Measurements from ENCODE around the gene TRMT61B.
A peak's percentile ranks its signal among the peaks of the same experiment; 100 is the strongest.

TRMT61B gene

DNA sequence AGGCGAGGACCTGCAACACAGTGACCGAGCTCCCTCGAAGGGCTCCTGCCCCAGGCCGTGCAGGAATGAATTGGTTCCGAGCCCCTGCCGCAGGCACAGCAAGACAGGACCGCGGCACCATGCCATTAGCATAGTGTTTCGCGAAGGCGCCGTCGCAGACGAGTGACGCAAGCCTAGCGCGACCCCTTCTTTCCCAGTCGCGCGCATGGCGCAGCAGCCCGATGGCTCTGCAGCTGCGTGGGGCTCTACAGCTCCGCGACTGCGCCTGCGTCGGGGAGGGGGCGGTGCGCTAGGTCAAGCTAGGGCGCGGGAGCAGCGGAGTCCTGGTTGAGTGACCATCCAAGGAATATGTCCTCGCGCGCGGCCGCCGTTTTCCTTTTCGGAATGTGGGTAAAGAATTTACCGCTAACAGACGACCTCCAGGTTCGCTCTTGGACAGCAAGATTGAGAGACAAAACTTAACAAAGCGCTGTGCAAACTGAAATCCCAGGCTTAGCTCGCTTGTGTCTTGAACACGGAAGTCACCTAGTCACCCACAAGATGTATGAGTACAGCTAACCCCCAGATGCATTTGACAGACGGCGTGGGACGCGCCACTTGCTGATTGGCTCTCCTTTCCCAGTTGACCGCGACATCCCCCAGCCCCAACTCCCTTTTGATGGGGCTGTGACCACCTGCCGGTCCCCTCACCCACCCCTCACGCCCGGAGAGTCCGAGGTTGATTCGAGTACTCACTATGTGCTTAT lies at the start of gene TRMT61B:
Gene TRMT61B (minus strand): TSS at position 164 of the 746 bp plus-strand sequence. CDS start 32 bp downstream, at position 132.
- TF ChIP-seq POLR2A (IDR thresholded peaks at IDR 0.05; ENCODE audit: low read length) (peak; percentile 94), GATA1 (IDR thresholded peaks at IDR 0.05; ENCODE audit: low read depth, low read length) (no peak)
- DNase-seq, result peak; percentile 97

DNA sequence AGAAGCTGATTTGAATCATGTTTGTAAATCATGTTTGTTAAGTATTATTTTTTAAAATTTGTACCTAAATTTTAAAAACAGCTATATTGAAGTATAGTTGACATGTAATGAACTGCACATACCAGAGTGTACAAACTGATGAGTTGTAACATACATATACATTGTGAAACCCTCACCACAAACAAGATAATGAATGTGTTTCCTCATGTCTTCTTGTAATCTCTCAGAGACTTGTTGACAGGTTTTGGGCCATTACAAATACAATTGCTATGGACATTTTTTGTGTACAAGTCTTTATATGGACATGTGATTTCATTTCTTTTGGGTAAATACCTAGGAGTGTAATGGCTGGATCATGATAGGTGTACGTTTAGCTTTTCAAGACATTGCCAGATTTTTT lies 45.8 kb upstream of the TRMT61B start:
- TF ChIP-seq GATA1 (IDR thresholded peaks at IDR 0.05; ENCODE audit: low read depth, low read length) (no peak), POLR2A (IDR thresholded peaks at IDR 0.05; ENCODE audit: low read length) (no peak)
- DNase-seq, result no peak

- TF ChIP-seq GATA1 (IDR thresholded peaks at IDR 0.05; ENCODE audit: low read depth, low read length) (no peak), POLR2A (IDR thresholded peaks at IDR 0.05; ENCODE audit: low read length) (no peak)
- DNase-seq, result no peak
These were observed 39.7 kb upstream of the TRMT61B start for GRCh38 chr2:28909655-28910353.

DNA sequence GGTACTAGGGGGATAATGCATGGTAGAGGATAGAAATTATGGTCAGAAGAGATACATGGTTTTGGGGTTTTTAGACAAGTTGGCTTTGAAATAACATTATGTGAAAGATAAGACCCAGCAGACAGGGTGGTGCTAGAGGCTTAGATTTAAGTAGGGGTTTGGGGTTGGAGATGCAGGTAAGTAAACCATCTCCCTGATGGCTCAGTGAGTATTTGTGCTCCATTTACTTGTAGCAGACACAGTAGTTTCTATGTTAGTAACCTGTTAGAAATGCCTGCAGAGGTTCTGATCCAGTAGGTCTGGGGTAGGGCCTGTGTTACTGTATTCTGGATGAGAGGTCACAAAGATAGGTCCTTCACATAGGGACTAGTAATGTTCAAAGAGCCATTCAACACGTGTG lies 38.1 kb upstream of the TRMT61B start:
- DNase-seq, result no peak
- TF ChIP-seq GATA1 (IDR thresholded peaks at IDR 0.05; ENCODE audit: low read depth, low read length) (no peak), POLR2A (IDR thresholded peaks at IDR 0.05; ENCODE audit: low read length) (no peak)

DNA sequence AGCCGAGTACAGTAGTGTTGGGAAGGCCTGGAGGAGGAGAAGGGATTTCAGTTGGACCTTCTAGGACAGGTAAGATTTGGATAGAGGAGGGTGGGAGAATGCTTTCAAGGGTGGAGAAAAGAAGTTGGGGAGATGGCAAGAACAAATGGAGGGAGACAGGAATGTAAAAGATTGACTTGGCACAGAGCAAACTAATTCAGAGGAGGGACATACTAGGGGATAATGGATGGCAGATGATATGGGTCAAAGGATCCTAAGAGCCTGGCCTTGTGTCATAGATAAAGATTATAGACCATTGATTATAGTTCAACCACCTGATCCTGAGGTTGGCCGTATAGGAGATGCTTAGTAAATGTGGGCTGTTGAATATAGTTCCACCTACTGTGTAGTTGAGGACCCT lies 36.7 kb upstream of the TRMT61B start:
- DNase-seq, result no peak
- TF ChIP-seq GATA1 (IDR thresholded peaks at IDR 0.05; ENCODE audit: low read depth, low read length), result no peak

GRCh38 chr2:28906376-28906775 lies 36.3 kb upstream of the TRMT61B start:
- DNase-seq, result no peak
- TF ChIP-seq POLR2A (IDR thresholded peaks at IDR 0.05; ENCODE audit: low read length), result no peak
- no peak for TF ChIP-seq GATA1 (IDR thresholded peaks at IDR 0.05; ENCODE audit: low read depth, low read length)

DNA sequence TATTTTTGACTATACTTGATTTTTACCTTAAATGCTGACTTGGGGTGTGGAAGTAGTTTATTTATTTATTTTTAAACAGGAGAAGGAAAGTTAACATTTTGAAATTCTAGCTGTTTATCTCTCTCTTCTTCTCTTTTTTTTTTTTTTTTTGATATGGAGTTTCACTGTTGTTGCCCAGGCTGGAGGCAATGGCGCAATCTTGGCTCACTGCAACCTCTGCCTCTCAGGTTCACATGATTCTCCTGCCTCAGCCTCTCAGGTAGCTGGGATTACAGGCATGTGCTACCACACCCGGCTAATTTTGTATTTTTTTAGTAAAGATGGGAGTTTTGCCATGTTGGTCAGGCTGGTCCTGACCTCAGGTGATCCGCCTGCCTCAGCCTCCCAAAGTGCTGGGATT lies 35.4 kb upstream of the TRMT61B start:
- TF ChIP-seq GATA1 (IDR thresholded peaks at IDR 0.05; ENCODE audit: low read depth, low read length), result no peak
- no peak for TF ChIP-seq POLR2A (IDR thresholded peaks at IDR 0.05; ENCODE audit: low read length)
- no peak for DNase-seq

- no peak for TF ChIP-seq POLR2A (IDR thresholded peaks at IDR 0.05; ENCODE audit: low read length)
- TF ChIP-seq GATA1 (IDR thresholded peaks at IDR 0.05; ENCODE audit: low read depth, low read length), result no peak
- DNase-seq, result no peak
These were observed 34.8 kb upstream of the TRMT61B start for GRCh38 chr2:28904802-28905457.

DNA sequence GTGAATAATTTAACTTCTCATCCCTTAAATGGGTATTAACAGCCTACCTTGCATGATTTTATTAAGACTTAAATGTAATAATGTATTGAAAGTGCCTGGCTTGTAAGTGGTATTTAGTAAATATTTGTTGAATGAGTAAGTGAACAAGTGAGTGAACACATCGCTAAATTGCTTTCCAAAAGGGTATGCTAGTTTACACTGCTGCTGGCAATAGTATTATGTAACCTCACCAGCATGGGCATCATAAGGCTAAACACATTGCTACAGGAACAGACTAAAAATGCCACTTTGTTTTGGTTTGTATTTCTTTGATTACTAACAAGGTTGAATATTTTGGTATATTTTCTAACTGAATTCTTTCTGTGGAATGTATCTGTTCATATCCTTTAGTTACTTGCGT lies 34.2 kb upstream of the TRMT61B start:
- TF ChIP-seq POLR2A (IDR thresholded peaks at IDR 0.05; ENCODE audit: low read length) (no peak), GATA1 (IDR thresholded peaks at IDR 0.05; ENCODE audit: low read depth, low read length) (no peak)
- DNase-seq, result no peak

GRCh38 chr2:28902584-28902983 lies 32.5 kb upstream of the TRMT61B start:
- DNase-seq, result no peak

DNA sequence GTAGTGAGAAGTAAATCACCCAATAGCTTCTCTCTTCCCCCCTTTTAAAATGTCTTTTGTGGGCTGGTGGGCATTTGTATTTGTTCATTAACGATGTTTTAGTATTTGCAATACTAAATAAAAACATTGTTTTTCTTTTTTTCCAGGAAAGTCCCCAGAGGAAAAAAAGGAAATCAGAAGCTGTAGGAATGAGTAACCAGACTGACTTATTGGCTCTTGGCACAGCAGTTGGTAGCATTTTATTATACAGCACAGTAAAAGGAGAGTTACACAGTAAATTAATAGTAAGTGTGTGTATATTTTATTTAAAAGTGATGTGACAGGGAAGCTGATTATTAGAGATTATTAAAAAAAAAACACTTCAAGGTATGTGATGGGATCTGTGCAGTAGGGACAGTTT lies 31.7 kb upstream of the TRMT61B start:
- no peak for TF ChIP-seq GATA1 (IDR thresholded peaks at IDR 0.05; ENCODE audit: low read depth, low read length)
- no peak for DNase-seq

More at GRCh38 chr2:28902584-28902983, 32.5 kb upstream of the TRMT61B start:
- TF ChIP-seq GATA1 (IDR thresholded peaks at IDR 0.05; ENCODE audit: low read depth, low read length) (no peak), POLR2A (IDR thresholded peaks at IDR 0.05; ENCODE audit: low read length) (no peak)

GRCh38 chr2:28901202-28901601 lies 31.1 kb upstream of the TRMT61B start:
- DNase-seq, result no peak
- TF ChIP-seq GATA1 (IDR thresholded peaks at IDR 0.05; ENCODE audit: low read depth, low read length), result no peak

DNA sequence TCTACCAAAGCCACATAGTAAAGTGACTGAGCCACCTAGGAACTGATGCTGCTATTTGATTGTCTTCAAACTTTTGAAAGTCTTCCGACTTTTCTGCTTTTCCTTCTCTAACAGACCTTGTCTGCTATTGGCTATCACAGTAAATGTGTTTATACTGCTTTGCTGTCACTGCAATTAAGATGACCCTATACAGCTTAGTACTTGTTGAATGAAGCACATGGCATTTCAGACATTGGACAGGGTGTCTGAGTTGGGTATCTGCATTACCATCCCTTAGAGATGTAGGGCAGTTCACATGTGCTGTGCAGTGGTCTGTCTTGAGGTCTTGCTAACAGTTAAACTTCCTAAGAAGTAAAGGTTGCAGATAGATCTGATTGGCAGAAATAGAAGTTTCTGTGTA lies 27.9 kb upstream of the TRMT61B start:
- TF ChIP-seq GATA1 (IDR thresholded peaks at IDR 0.05; ENCODE audit: low read depth, low read length) (no peak), POLR2A (IDR thresholded peaks at IDR 0.05; ENCODE audit: low read length) (no peak)
- peak; percentile 33 to 65 for DNase-seq

DNA sequence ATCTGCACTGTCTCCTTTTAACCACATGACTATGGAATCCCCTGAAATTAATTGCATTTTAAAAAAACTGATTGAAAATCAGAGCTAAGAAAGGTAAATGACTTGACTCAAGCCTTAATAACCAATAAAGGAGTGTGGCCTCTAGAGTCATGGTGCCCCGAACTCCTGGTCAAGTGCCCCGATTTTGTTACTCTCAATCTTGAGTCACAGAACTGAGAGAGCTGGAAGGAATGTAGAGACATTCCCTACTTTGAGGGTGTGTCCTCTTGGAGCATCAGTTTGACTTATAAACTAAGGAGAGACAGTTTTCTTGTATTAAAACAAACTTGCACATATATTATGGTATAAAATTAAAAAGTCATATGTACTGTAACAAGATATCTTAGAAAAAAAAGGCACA lies 26.8 kb upstream of the TRMT61B start:
- no peak for DNase-seq
- TF ChIP-seq GATA1 (IDR thresholded peaks at IDR 0.05; ENCODE audit: low read depth, low read length) (no peak), POLR2A (IDR thresholded peaks at IDR 0.05; ENCODE audit: low read length) (no peak)

Data from erythroblast (primary cell).